GM04504 (cell line): ENCODE data around the gene SC5D.

Experiments
- DNase-seq: peaks from one replicate; pipeline ENCODE4 v3.0.0-alpha.2; 2012; ENCODE audit warnings: low read depth

The SC5D gene

GRCh38 chr11:121329781-121330395, 37.3 kb downstream of the SC5D start:
- DNase-seq: no peak

- DNase-seq: no peak
These were observed 38.3 kb downstream of the SC5D start for GRCh38 chr11:121330614-121331435.

GRCh38 chr11:121334973-121335710, 42.6 kb downstream of the SC5D start:
- no peak for DNase-seq

GRCh38 chr11:121336279-121336937, 43.8 kb downstream of the SC5D start:
- no peak for DNase-seq

- DNase-seq: no peak
These were observed 44.5 kb downstream of the SC5D start for GRCh38 chr11:121337078-121337477.

GRCh38 chr11:121337740-121338272, 45.2 kb downstream of the SC5D start:
- no peak for DNase-seq

GRCh38 chr11:121338536-121338935, 46.0 kb downstream of the SC5D start:
- DNase-seq: no peak

GRCh38 chr11:121340032-121340580, 47.5 kb downstream of the SC5D start:
- DNase-seq: no peak

- DNase-seq: no peak
These were observed 49.0 kb downstream of the SC5D start for GRCh38 chr11:121341609-121342008.

GRCh38 chr11:121344824-121345223, 52.3 kb downstream of the SC5D start:
- DNase-seq: no peak

GRCh38 chr11:121347094-121347493, 54.5 kb downstream of the SC5D start:
- no peak for DNase-seq

GRCh38 chr11:121347813-121348212, 55.2 kb downstream of the SC5D start:
- no peak for DNase-seq

GRCh38 chr11:121348220-121348875, 55.8 kb downstream of the SC5D start:
- DNase-seq: no peak

GRCh38 chr11:121349790-121350189, 57.2 kb downstream of the SC5D start:
- DNase-seq: no peak

GRCh38 chr11:121350314-121351082, 57.9 kb downstream of the SC5D start:
- no peak for DNase-seq

GRCh38 chr11:121351083-121351630, 58.6 kb downstream of the SC5D start:
- no peak for DNase-seq

GRCh38 chr11:121352251-121352891, 59.8 kb downstream of the SC5D start:
- no peak for DNase-seq

GRCh38 chr11:121354192-121354591, 61.6 kb downstream of the SC5D start:
- no peak for DNase-seq

GRCh38 chr11:121356357-121356756, 63.8 kb downstream of the SC5D start:
- no peak for DNase-seq
